MM.1S (cell line): ENCODE results near the gene ALB.

Experiments used
- CTCF ChIP-seq: fragments of 300-600 bp; sonication (generic); IDR thresholded peaks from 2 replicates; pipeline ENCODE4 v1.5.1; 2016; ENCODE audit warnings: antibody characterized with exemption, low read length, mixed read lengths
- EZH2 ChIP-seq: fragments of 300-600 bp; sonication (generic); optimal IDR thresholded peaks from 2 replicates; pipeline ENCODE3; 2017; ENCODE audit warnings: low read depth, mild to moderate bottlenecking, antibody characterized with exemption, low read length, mixed read lengths

GRCh38 chr4:73452953-73453700 lies 49.0 kb downstream of the ALB start:
- TF ChIP-seq EZH2 (no peak), CTCF (no peak)
